ENCODE measurements around the gene JMJD7. TPM values are rescaled to one million over a fixed set of nuclear protein-coding genes. Genes with fewer than 3 reads are reported as not detected.

Gene JMJD7
- total RNA-seq, 1 donor from 2014 or later, result 26.6 TPM

DNA sequence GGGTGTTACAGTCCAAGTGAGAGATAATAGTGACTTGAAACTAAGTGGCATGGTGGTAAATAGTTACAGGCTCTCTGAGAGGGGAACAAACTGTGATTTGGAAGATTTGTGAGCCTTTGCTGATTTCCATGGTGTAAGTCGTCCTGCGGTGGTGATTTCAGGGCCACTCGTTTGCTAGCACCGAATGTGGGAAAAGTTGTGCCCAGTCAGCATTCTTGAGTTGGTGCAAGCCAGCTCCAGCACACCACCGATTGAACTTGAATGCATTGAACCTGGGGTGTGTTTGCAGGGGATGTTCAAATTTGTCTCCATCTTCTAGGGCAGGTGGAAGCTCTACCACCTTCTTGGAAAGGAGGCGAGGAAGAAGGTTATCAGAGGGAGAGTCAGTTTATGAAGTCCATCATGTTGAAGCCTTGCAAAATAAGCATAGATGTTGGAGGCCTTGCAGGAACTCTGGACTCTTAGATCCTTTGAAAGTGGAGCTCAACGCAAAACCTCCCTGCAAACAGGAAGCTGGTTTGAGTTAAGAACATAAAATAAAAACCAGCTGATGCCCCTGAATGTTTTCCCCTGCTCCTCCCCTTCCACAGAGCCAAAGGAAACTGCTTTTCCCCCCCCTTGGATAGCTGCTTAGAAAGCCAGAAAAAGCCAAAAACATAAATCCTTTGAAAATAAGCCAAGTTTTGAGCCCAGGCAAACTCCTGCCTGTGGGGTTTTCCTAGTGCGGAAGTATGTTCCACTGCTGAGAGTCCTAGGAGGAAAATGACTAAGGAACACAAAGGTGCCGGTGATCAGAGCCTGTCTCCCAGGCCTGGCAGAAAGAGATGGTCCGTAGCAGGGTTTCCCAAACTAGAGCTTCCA is 31.7 kb upstream of the JMJD7 start:
- H3K9me3 Mint-ChIP-seq (ENCODE audit: unreplicated experiment), result no peaks in the 10 kb centered on the region

DNA sequence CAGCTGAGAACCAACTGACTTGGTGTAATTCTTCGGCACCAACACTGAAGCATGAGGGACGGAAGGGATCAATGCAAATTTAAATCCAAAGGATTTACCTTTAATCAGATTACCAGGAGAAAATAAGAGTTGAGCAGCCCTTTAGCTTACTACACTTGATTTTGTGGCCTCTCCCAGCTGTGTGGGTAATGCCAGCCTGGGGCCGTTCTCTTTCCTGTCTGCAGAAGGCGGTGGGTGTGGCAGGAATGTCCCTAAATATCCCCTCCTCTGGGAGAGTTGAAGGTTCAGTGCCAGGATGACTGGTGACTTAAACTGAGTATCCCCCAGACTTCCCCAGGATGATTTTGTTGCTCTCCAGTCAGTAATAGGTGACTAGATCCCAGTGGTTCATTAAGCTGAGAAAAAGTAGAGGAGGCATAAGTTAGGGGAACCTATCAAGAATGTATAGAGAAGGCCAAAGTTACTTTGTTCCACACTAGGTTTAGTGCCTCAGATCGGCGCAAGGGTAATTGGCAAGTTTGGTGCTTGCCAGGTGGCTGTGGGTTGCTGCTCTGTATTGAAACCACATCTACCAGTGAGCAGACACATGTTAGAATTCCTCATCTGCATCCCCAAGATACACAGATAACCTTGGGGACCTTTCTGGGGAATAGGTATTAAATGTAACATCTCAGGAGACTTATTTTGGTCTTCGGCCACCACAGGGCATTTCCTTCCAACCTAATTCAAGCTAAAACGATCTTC is 30.5 kb upstream of the JMJD7 start:
- Mint-ChIP-seq H3K9me3 (ENCODE audit: unreplicated experiment) (no peaks in the 10 kb centered on the region), H3K4me3 (ENCODE audit: unreplicated experiment) (no peak overlapping the region), H3K4me1 (ENCODE audit: low read depth, unreplicated experiment) (peaks cover 5% of the 10 kb centered on the region), H3K27me3 (ENCODE audit: unreplicated experiment) (peaks cover 2% of the 10 kb centered on the region), H3K36me3 (ENCODE audit: unreplicated experiment) (no peaks in the 10 kb centered on the region), H3K27ac (ENCODE audit: unreplicated experiment) (no peak overlapping the region)
- TF ChIP-seq, protein P1, sequence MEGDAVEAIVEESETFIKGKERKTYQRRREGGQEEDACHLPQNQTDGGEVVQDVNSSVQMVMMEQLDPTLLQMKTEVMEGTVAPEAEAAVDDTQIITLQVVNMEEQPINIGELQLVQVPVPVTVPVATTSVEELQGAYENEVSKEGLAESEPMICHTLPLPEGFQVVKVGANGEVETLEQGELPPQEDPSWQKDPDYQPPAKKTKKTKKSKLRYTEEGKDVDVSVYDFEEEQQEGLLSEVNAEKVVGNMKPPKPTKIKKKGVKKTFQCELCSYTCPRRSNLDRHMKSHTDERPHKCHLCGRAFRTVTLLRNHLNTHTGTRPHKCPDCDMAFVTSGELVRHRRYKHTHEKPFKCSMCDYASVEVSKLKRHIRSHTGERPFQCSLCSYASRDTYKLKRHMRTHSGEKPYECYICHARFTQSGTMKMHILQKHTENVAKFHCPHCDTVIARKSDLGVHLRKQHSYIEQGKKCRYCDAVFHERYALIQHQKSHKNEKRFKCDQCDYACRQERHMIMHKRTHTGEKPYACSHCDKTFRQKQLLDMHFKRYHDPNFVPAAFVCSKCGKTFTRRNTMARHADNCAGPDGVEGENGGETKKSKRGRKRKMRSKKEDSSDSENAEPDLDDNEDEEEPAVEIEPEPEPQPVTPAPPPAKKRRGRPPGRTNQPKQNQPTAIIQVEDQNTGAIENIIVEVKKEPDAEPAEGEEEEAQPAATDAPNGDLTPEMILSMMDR (IDR thresholded peaks at IDR 0.05; ENCODE audit: partially characterized antibody, unreplicated experiment), result no peak
- no peak for DNase-seq

More for the DNA sequence above, 31.7 kb upstream of the JMJD7 start:
- Mint-ChIP-seq H3K4me3 (ENCODE audit: unreplicated experiment) (no peak overlapping the region), H3K36me3 (ENCODE audit: unreplicated experiment) (no peaks in the 10 kb centered on the region), H3K4me1 (ENCODE audit: low read depth, unreplicated experiment) (peaks cover 14% of the 10 kb centered on the region), H3K27ac (ENCODE audit: unreplicated experiment) (no peak overlapping the region), H3K27me3 (ENCODE audit: unreplicated experiment) (peaks cover 2% of the 10 kb centered on the region)
- TF ChIP-seq, protein P1 (IDR thresholded peaks at IDR 0.05; ENCODE audit: partially characterized antibody, unreplicated experiment), result no peak
- DNase-seq, result no peak

GRCh38 chr15:41798607-41799487 is 29.0 kb upstream of the JMJD7 start:
- TF ChIP-seq, protein P1 (IDR thresholded peaks at IDR 0.05; ENCODE audit: partially characterized antibody, unreplicated experiment), result no peak
- no peak for DNase-seq
- Mint-ChIP-seq H3K27me3 (ENCODE audit: unreplicated experiment) (peaks cover 2% of the 10 kb centered on the region), H3K9me3 (ENCODE audit: unreplicated experiment) (no peaks in the 10 kb centered on the region), H3K4me3 (ENCODE audit: unreplicated experiment) (no peak overlapping the region), H3K4me1 (ENCODE audit: low read depth, unreplicated experiment) (peaks cover 3% of the 10 kb centered on the region), H3K27ac (ENCODE audit: unreplicated experiment) (no peak overlapping the region), H3K36me3 (ENCODE audit: unreplicated experiment) (no peaks in the 10 kb centered on the region)

DNA sequence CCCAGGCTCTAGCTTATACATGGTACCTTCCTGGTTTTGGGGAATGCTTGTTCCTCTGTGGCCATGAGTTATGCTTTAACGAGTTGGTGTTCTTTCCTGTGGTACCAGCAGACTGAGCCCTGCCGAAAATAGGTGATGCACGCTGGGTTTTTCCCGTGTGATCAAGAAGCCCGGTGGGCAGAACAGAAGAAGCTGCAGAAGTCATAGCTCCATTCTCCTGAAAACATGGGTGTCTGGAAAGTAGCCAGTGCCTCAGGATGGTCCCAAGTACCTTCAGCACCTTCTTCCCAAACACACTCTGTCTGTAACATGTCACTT is 28.4 kb upstream of the JMJD7 start:
- H3K9me3 Mint-ChIP-seq (ENCODE audit: unreplicated experiment), result no peaks in the 10 kb centered on the region
- TF ChIP-seq, protein P1 (IDR thresholded peaks at IDR 0.05; ENCODE audit: partially characterized antibody, unreplicated experiment), result no peak
- peaks cover 3% of the 10 kb centered on the region for H3K4me1 Mint-ChIP-seq (ENCODE audit: low read depth, unreplicated experiment)
- DNase-seq, result no peak
- H3K36me3 Mint-ChIP-seq (ENCODE audit: unreplicated experiment), result no peaks in the 10 kb centered on the region
- H3K4me3 Mint-ChIP-seq (ENCODE audit: unreplicated experiment), result no peak overlapping the region
- H3K27ac Mint-ChIP-seq (ENCODE audit: unreplicated experiment), result no peak overlapping the region
- H3K27me3 Mint-ChIP-seq (ENCODE audit: unreplicated experiment), result peaks cover 2% of the 10 kb centered on the region
